ENCODE data around the gene PPP1R14C.
"Not testable (repeated sequence)": the region's sequence is repeated elsewhere in the genome, so short reads cannot be mapped to it uniquely, and the experiment has no call there.

DNA sequence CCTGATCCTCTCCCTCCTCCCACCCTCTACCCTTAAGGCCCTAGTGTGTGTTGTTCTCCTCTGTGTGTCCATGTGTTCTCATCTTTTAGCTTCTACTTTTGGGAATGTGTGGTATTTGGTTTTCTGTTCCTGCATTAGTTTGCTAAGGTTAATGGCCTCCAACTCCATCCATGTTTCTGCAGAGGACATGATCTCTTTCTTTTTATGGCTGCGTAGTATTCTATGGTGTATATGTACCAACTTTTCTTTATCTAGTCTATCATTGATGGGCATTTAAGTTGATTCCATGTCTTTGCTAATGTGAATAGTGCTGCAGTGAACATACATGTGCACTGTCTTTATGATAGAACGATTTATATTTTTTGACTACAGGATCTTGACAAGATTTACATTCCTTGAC, 44.6 kb downstream of the PPP1R14C start:
- not testable (repeated sequence) for TF ChIP-seq ATF7 (IDR thresholded peaks at IDR 0.05); ATF7 (CRISPR knock-in tag; IDR thresholded peaks at IDR 0.05); SALL2 (CRISPR knock-in tag; IDR thresholded peaks at IDR 0.05); ZNF597 (CRISPR knock-in tag; IDR thresholded peaks at IDR 0.05); REST (IDR thresholded peaks at IDR 0.05; ENCODE audit: borderline replicate concordance in 1 of 2, low read depth in 1 of 2, low read length in 2 of 2); EZH2 (conservative IDR thresholded peaks at IDR 0.05; ENCODE audit: low read depth, low read length)

All from HepG2 (cell line).